Smooth muscle cell (in vitro differentiated cells): ENCODE results near the gene CTPS1. TPM values are rescaled to one million over a fixed set of nuclear protein-coding genes. Genes with fewer than 3 reads are reported as not detected.

Source experiments
- DNase-seq: peaks from one replicate; lab custom pipeline; 2025; ENCODE audit not compliant: unreplicated experiment; lab: John Stamatoyannopoulos, UW
- H2AFZ ChIP-seq: fragments of 200-600 bp; sonication (generic); 2 replicates; pipeline ENCODE4 v1.6.0; 2016; ENCODE audit warnings: antibody characterized with exemption, low read depth, mild to moderate bottlenecking
- H3F3A ChIP-seq: fragments of 200-600 bp; sonication (generic); 2 replicates; pipeline ENCODE4 v1.6.0; 2017; ENCODE audit warnings: antibody characterized with exemption, low read depth
- H3K27ac ChIP-seq: fragments of 200-600 bp; sonication (generic); 2 replicates; pipeline ENCODE4 v1.5.1; 2016; ENCODE audit warnings: low read depth, mild to moderate bottlenecking
- H3K27me3 ChIP-seq: fragments of 200-600 bp; sonication (generic); 2 replicates; pipeline ENCODE4 v1.6.1; 2016; ENCODE audit warnings: low read depth, mild to moderate bottlenecking
- H3K36me3 ChIP-seq: fragments of 200-600 bp; sonication (generic); 2 replicates; pipeline ENCODE4 v1.5.1; 2016; ENCODE audit warnings: low read depth
- H3K4me1 ChIP-seq: fragments of 200-600 bp; sonication (generic); 2 replicates; pipeline ENCODE4 v1.5.1; 2016; ENCODE audit warnings: low read depth
- H3K4me2 ChIP-seq: fragments of 200-600 bp; sonication (generic); 2 replicates; pipeline ENCODE4 v1.6.0; 2016; ENCODE audit warnings: mild to moderate bottlenecking
- H3K4me3 ChIP-seq: fragments of 200-600 bp; sonication (generic); 2 replicates; pipeline ENCODE4 v1.5.1; 2016; ENCODE audit warnings: mild to moderate bottlenecking
- H3K79me2 ChIP-seq: fragments of 200-600 bp; sonication (generic); 2 replicates; pipeline ENCODE4 v1.6.0; 2016; ENCODE audit warnings: low read depth, mild to moderate bottlenecking
- H3K9ac ChIP-seq: fragments of 200-600 bp; sonication (generic); 2 replicates; pipeline ENCODE4 v1.6.0; 2016; ENCODE audit warnings: low read depth
- H3K9me3 ChIP-seq: fragments of 200-600 bp; sonication (generic); replicated peaks from 2 replicates; pipeline ENCODE4 v1.5.1; 2016; ENCODE audit warnings: low read depth
- H4K20me1 ChIP-seq: fragments of 200-600 bp; sonication (generic); 2 replicates; pipeline ENCODE4 v1.6.0; 2016; ENCODE audit warnings: low read depth
- CTCF ChIP-seq: fragments of 200-600 bp; sonication (generic); IDR thresholded peaks from 2 replicates; pipeline ENCODE4 v1.5.1; 2017; ENCODE audit warnings: borderline replicate concordance, mild to moderate bottlenecking, antibody characterized with exemption; ENCODE audit not compliant: insufficient read depth, poor library complexity, severe bottlenecking
- WGBS: methylation state at CpG from one replicate; pipeline ENCODE4 v1.1.7; 2016; ENCODE audit warnings: low lambda C conversion rate; 5-methylcytosine and 5-hydroxymethylcytosine counted together
- polyA plus RNA-seq: library from polyadenylated mRNA; unstranded; fragments of >200 nt; fragmentation: Nextera tagmentation; extraction: Ambion mirVana; gene quantifications from 2 replicates; pipeline ENCODE4 v1.2.1, GENCODE V29; 2016
- total RNA-seq: library from RNA; depleted of rRNA; stranded (reverse); fragments of >200 nt; gene quantifications from 2 replicates; pipeline ENCODE4 v1.2.3, GENCODE V29; 2014

The CTPS1 gene
- total and polyA plus RNA-seq, 2 experiments from 2014 or later = 20.9 to 24.4 TPM

GRCh38 chr1:41024953-41025352 lies 45.5 kb downstream of the CTPS1 start:
- Histone ChIP-seq H3K4me3 (no peak overlapping the region), H2AFZ (no peak overlapping the region), H3K4me1 (no peaks in the 10 kb centered on the region), H3K9ac (no peak overlapping the region), H3K36me3 (no peaks in the 10 kb centered on the region), H3K27me3 (no peaks in the 10 kb centered on the region), H3K27ac (no peak overlapping the region), H3F3A (peaks cover 4% of the 10 kb centered on the region), H4K20me1 (no peaks in the 10 kb centered on the region), H3K4me2 (no peak overlapping the region), H3K79me2 (no peaks in the 10 kb centered on the region), H3K9me3 (no peaks in the 10 kb centered on the region)
- DNase-seq = no peak
- TF ChIP-seq CTCF = no peak
- WGBS = 83% methylated on average over 2 of the region's 2 CpGs

GRCh38 chr1:41025979-41026819 lies 46.7 kb downstream of the CTPS1 start:
- no peak for DNase-seq
- H3F3A ChIP-seq = peaks cover 4% of the 10 kb centered on the region
- no peak overlapping the region for H3K27ac ChIP-seq
- H3K27me3 ChIP-seq = no peaks in the 10 kb centered on the region
- no peak overlapping the region for H3K4me2 ChIP-seq
- H2AFZ ChIP-seq = no peak overlapping the region
- no peak overlapping the region for H3K9ac ChIP-seq
- no peaks in the 10 kb centered on the region for H3K4me1 ChIP-seq
- no peaks in the 10 kb centered on the region for H4K20me1 ChIP-seq
- WGBS = 95% methylated on average over 4 of the region's 4 CpGs
- no peaks in the 10 kb centered on the region for H3K79me2 ChIP-seq
- H3K9me3 ChIP-seq = no peaks in the 10 kb centered on the region
- H3K4me3 ChIP-seq = no peak overlapping the region
- TF ChIP-seq CTCF = no peak
- H3K36me3 ChIP-seq = peaks cover 6% of the 10 kb centered on the region

GRCh38 chr1:41028034-41028642 lies 48.6 kb downstream of the CTPS1 start:
- Histone ChIP-seq H4K20me1 (no peaks in the 10 kb centered on the region), H3K27me3 (no peaks in the 10 kb centered on the region), H3K4me1 (no peaks in the 10 kb centered on the region), H3K9me3 (no peaks in the 10 kb centered on the region), H3K27ac (no peak overlapping the region), H3K4me3 (no peak overlapping the region), H3F3A (no peaks in the 10 kb centered on the region), H3K9ac (no peak overlapping the region), H2AFZ (no peak overlapping the region), H3K4me2 (no peak overlapping the region), H3K36me3 (peaks cover 10% of the 10 kb centered on the region), H3K79me2 (no peaks in the 10 kb centered on the region)
- no peak for TF ChIP-seq CTCF
- no peak for DNase-seq
- WGBS = 96% methylated on average over 10 of the region's 10 CpGs
